WTC11 (cell line): ENCODE results near the gene CALY. TPM values are rescaled to one million over a fixed set of nuclear protein-coding genes. Genes with fewer than 3 reads are reported as not detected.

Experiments used
- ATAC-seq: fragments of 200-7000 bp; cut with Tn5 transposase; 2 replicates; pipeline ENCODE4 v1.10.0; 2021; ENCODE audit warnings: mild to moderate bottlenecking, moderate library complexity
- CTCF ChIA-PET: fragments of 300-600 bp; sonication (Branson Sonifier 250); formaldehyde crosslinking; loops from one replicate; lab custom pipeline; 2021; ENCODE audit warnings: antibody characterized with exemption; lab: Charles Lee
- POLR2A ChIA-PET: fragments of 350-600 bp; sonication (Branson Sonifier 250); formaldehyde crosslinking; loops from one replicate; lab custom pipeline; 2021; ENCODE audit warnings: antibody characterized with exemption; lab: Charles Lee
- DNase-seq: peaks from one replicate; pipeline ENCODE4 v3.0.0; 2021; ENCODE audit warnings: low spot score
- H3K27ac Mint-ChIP-seq: 2 replicates; pipeline ENCODE4 v1.8.0; 2021; ENCODE audit warnings: mixed read lengths
- H3K27me3 Mint-ChIP-seq: 2 replicates; pipeline ENCODE4 v1.8.0; 2021; ENCODE audit warnings: low read depth, mild to moderate bottlenecking, moderate library complexity, mixed read lengths
- H3K36me3 Mint-ChIP-seq: 2 replicates; pipeline ENCODE4 v1.8.0; 2021; ENCODE audit warnings: mixed read lengths
- H3K4me1 Mint-ChIP-seq: 2 replicates; pipeline ENCODE4 v1.8.0; 2022; ENCODE audit warnings: mixed read lengths
- H3K4me3 Mint-ChIP-seq: 2 replicates; pipeline ENCODE4 v1.8.0; 2021; ENCODE audit warnings: mild to moderate bottlenecking, moderate library complexity, mixed read lengths
- H3K9me3 Mint-ChIP-seq: 2 replicates; pipeline ENCODE4 v1.8.0; 2021; ENCODE audit warnings: mixed read lengths
- CBFB ChIP-seq: sonication (generic); formaldehyde crosslinking; IDR thresholded peaks from 2 replicates; pipeline ENCODE4 v1.8.1; 2022; ENCODE audit warnings: mild to moderate bottlenecking, low read depth, missing genetic modification reagents
- FOXJ3 ChIP-seq: sonication (generic); formaldehyde crosslinking; IDR thresholded peaks from 2 replicates; pipeline ENCODE4 v1.9.0; 2021; ENCODE audit warnings: missing genetic modification reagents, mild to moderate bottlenecking, borderline replicate concordance
- GABPB1 ChIP-seq: sonication (generic); formaldehyde crosslinking; IDR thresholded peaks from 2 replicates; pipeline ENCODE4 v1.8.1; 2023; ENCODE audit warnings: mild to moderate bottlenecking, missing genetic modification reagents
- HMGA2 ChIP-seq: fragments of 250-450 bp; sonication (Bioruptor Pico); IDR thresholded peaks from 2 replicates; pipeline ENCODE4 v1.4.0; 2021; ENCODE audit warnings: mild to moderate bottlenecking, moderate library complexity
- KAT7 ChIP-seq: sonication (generic); formaldehyde crosslinking; IDR thresholded peaks from 2 replicates; pipeline ENCODE4 v1.8.1; 2023; ENCODE audit warnings: missing genetic modification reagents, mild to moderate bottlenecking, borderline replicate concordance
- NR3C1 ChIP-seq: sonication (generic); formaldehyde crosslinking; conservative IDR thresholded peaks from 2 replicates; pipeline ENCODE4 v1.8.1; 2023; ENCODE audit warnings: low read depth, mild to moderate bottlenecking, missing genetic modification reagents
- OVOL2 ChIP-seq: fragments of 250-450 bp; sonication (Bioruptor Pico); IDR thresholded peaks from 2 replicates; pipeline ENCODE4 v1.9.0; 2021; ENCODE audit warnings: mild to moderate bottlenecking, borderline replicate concordance
- SMAD3 ChIP-seq: sonication (generic); formaldehyde crosslinking; IDR thresholded peaks from 2 replicates; pipeline ENCODE4 v1.8.0; 2022; ENCODE audit warnings: missing genetic modification reagents, mild to moderate bottlenecking, borderline replicate concordance
- SMAD4 ChIP-seq: sonication (generic); formaldehyde crosslinking; IDR thresholded peaks from 2 replicates; pipeline ENCODE4 v1.8.0; 2022; ENCODE audit warnings: mild to moderate bottlenecking, missing genetic modification reagents
- ZBTB21 ChIP-seq: sonication (generic); formaldehyde crosslinking; IDR thresholded peaks from 2 replicates; pipeline ENCODE4 v1.8.1; 2023; ENCODE audit warnings: mild to moderate bottlenecking, missing genetic modification reagents, borderline replicate concordance
- ZNF121 ChIP-seq: sonication (generic); formaldehyde crosslinking; IDR thresholded peaks from 2 replicates; pipeline ENCODE4 v1.8.0; 2023; ENCODE audit warnings: missing genetic modification reagents
- ZNF219 ChIP-seq: sonication (generic); formaldehyde crosslinking; IDR thresholded peaks from 2 replicates; pipeline ENCODE4 v1.8.0; 2023; ENCODE audit warnings: missing genetic modification reagents, mild to moderate bottlenecking, borderline replicate concordance
- ZNF232 ChIP-seq: sonication (generic); formaldehyde crosslinking; IDR thresholded peaks from 2 replicates; pipeline ENCODE4 v1.8.0; 2022; ENCODE audit warnings: mild to moderate bottlenecking, missing genetic modification reagents
- total RNA-seq: library from RNA; stranded (reverse); gene quantifications from 3 replicates; pipeline ENCODE4 v1.2.3, GENCODE V29; 2021
- TF ChIP-seq, protein P1 (sequence below): sonication (generic); formaldehyde crosslinking; IDR thresholded peaks from 2 replicates; pipeline ENCODE4 v1.8.0; 2022; ENCODE audit warnings: mild to moderate bottlenecking, missing genetic modification reagents
- TF ChIP-seq, protein P2 (sequence below): sonication (generic); formaldehyde crosslinking; IDR thresholded peaks from 2 replicates; pipeline ENCODE4 v1.8.0; 2023; ENCODE audit warnings: mild to moderate bottlenecking, missing genetic modification reagents
- TF ChIP-seq, protein P3 (sequence below): sonication (generic); formaldehyde crosslinking; IDR thresholded peaks from 2 replicates; pipeline ENCODE4 v1.8.0; 2022; ENCODE audit warnings: mild to moderate bottlenecking, missing genetic modification reagents
- TF ChIP-seq, protein P4 (sequence below): sonication (generic); formaldehyde crosslinking; conservative IDR thresholded peaks from 2 replicates; pipeline ENCODE4 v1.8.1; 2022; ENCODE audit warnings: mild to moderate bottlenecking, missing genetic modification reagents
- TF ChIP-seq, protein P5 (sequence below): sonication (generic); formaldehyde crosslinking; conservative IDR thresholded peaks from 2 replicates; pipeline ENCODE4 v1.8.1; 2023; ENCODE audit warnings: mild to moderate bottlenecking, low read depth, missing genetic modification reagents, moderate library complexity

The CALY gene
- total RNA-seq, 1 experiment from 2014 or later, result 0.63 TPM

DNA sequence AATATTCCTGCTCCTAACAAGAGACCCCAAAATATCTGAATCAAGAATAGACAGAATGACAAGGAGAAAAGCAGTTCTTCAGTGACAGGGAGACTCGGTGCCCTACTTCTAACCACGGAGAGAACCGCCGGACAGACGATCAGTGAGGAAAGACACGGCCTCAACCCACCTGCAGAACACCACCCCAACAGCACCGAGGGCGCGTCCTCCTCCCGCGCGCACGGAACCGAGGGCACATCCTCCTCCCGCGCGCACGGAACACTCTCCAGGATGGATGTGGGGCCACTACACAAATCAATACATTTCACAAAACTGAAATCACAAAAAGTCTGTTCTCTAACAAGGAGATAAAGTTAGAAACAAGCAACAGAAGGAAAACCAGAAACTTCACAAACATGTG is 50.3 kb downstream of the CALY start:
- no peak for ATAC-seq
- H3K4me3 Mint-ChIP-seq, result no peak overlapping the region
- no peak for TF ChIP-seq NR3C1 (CRISPR knock-in tag)
- TF ChIP-seq ZNF219 (CRISPR knock-in tag), result no peak
- TF ChIP-seq HMGA2, result no peak
- TF ChIP-seq ZNF121, result no peak
- no peak for TF ChIP-seq ZNF232
- no peak for TF ChIP-seq FOXJ3
- TF ChIP-seq, protein P1, sequence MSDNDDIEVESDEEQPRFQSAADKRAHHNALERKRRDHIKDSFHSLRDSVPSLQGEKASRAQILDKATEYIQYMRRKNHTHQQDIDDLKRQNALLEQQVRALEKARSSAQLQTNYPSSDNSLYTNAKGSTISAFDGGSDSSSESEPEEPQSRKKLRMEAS, result no peak
- CTCF ChIA-PET, result no interaction called here
- H3K27ac Mint-ChIP-seq, result no peak overlapping the region
- H3K36me3 Mint-ChIP-seq, result peaks cover 53% of the 10 kb centered on the region
- no peaks in the 10 kb centered on the region for H3K9me3 Mint-ChIP-seq
- no peaks in the 10 kb centered on the region for H3K27me3 Mint-ChIP-seq
- POLR2A ChIA-PET, result no interaction called here
- no peak for DNase-seq
- no peaks in the 10 kb centered on the region for H3K4me1 Mint-ChIP-seq

DNA sequence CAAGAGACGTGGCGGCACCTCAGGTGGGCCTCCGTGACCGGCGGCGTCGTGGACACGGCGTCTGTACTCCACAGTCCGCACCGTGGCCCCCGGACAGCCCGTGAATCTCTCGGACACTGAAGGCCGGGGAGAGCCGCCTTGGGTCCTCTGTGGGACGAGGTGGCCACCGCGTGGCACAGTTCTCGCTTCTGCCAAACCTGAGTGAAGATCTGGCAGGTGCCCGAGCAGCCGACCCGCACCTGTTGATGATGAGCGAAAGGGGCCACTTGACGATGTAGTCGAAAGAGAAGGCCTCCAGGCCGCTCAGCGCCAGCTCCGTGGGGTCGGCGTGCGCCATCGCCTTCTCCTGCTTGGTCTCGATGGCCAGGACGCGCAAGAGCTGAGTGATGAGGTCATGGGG is 51.5 kb downstream of the CALY start:
- ATAC-seq, result no peak
- POLR2A ChIA-PET, result no interaction called here

More for the DNA sequence above, 51.5 kb downstream of the CALY start:
- Mint-ChIP-seq H3K4me3 (no peak overlapping the region), H3K4me1 (no peaks in the 10 kb centered on the region), H3K36me3 (peaks cover 48% of the 10 kb centered on the region), H3K27ac (no peak overlapping the region), H3K27me3 (no peaks in the 10 kb centered on the region), H3K9me3 (no peaks in the 10 kb centered on the region)
- TF ChIP-seq OVOL2 (CRISPR knock-in tag) (no peak), KAT7 (CRISPR knock-in tag) (no peak), ZNF121 (no peak), ZBTB21 (CRISPR knock-in tag) (no peak), GABPB1 (no peak), CBFB (CRISPR knock-in tag) (no peak), SMAD4 (no peak), SMAD3 (CRISPR knock-in tag) (no peak), FOXJ3 (no peak)
- TF ChIP-seq, protein P2, sequence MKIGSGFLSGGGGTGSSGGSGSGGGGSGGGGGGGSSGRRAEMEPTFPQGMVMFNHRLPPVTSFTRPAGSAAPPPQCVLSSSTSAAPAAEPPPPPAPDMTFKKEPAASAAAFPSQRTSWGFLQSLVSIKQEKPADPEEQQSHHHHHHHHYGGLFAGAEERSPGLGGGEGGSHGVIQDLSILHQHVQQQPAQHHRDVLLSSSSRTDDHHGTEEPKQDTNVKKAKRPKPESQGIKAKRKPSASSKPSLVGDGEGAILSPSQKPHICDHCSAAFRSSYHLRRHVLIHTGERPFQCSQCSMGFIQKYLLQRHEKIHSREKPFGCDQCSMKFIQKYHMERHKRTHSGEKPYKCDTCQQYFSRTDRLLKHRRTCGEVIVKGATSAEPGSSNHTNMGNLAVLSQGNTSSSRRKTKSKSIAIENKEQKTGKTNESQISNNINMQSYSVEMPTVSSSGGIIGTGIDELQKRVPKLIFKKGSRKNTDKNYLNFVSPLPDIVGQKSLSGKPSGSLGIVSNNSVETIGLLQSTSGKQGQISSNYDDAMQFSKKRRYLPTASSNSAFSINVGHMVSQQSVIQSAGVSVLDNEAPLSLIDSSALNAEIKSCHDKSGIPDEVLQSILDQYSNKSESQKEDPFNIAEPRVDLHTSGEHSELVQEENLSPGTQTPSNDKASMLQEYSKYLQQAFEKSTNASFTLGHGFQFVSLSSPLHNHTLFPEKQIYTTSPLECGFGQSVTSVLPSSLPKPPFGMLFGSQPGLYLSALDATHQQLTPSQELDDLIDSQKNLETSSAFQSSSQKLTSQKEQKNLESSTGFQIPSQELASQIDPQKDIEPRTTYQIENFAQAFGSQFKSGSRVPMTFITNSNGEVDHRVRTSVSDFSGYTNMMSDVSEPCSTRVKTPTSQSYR (CRISPR knock-in tag), result no peak
- TF ChIP-seq, protein P3, sequence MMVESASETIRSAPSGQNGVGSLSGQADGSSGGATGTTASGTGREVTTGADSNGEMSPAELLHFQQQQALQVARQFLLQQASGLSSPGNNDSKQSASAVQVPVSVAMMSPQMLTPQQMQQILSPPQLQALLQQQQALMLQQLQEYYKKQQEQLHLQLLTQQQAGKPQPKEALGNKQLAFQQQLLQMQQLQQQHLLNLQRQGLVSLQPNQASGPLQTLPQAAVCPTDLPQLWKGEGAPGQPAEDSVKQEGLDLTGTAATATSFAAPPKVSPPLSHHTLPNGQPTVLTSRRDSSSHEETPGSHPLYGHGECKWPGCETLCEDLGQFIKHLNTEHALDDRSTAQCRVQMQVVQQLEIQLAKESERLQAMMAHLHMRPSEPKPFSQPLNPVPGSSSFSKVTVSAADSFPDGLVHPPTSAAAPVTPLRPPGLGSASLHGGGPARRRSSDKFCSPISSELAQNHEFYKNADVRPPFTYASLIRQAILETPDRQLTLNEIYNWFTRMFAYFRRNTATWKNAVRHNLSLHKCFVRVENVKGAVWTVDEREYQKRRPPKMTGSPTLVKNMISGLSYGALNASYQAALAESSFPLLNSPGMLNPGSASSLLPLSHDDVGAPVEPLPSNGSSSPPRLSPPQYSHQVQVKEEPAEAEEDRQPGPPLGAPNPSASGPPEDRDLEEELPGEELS (CRISPR knock-in tag), result no peak
- TF ChIP-seq, protein P4, sequence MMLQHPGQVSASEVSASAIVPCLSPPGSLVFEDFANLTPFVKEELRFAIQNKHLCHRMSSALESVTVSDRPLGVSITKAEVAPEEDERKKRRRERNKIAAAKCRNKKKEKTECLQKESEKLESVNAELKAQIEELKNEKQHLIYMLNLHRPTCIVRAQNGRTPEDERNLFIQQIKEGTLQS (CRISPR knock-in tag), result no peak
- TF ChIP-seq, protein P5, sequence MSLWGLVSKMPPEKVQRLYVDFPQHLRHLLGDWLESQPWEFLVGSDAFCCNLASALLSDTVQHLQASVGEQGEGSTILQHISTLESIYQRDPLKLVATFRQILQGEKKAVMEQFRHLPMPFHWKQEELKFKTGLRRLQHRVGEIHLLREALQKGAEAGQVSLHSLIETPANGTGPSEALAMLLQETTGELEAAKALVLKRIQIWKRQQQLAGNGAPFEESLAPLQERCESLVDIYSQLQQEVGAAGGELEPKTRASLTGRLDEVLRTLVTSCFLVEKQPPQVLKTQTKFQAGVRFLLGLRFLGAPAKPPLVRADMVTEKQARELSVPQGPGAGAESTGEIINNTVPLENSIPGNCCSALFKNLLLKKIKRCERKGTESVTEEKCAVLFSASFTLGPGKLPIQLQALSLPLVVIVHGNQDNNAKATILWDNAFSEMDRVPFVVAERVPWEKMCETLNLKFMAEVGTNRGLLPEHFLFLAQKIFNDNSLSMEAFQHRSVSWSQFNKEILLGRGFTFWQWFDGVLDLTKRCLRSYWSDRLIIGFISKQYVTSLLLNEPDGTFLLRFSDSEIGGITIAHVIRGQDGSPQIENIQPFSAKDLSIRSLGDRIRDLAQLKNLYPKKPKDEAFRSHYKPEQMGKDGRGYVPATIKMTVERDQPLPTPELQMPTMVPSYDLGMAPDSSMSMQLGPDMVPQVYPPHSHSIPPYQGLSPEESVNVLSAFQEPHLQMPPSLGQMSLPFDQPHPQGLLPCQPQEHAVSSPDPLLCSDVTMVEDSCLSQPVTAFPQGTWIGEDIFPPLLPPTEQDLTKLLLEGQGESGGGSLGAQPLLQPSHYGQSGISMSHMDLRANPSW (CRISPR knock-in tag), result no peak
- CTCF ChIA-PET, result no interaction called here
- DNase-seq, result no peak
